Body of pancreas (tissue), 4 donors: ENCODE results near the gene GCDH. TPM values are rescaled to one million over a fixed set of nuclear protein-coding genes. Genes with fewer than 3 reads are reported as not detected.

Source experiments
- ATAC-seq: fragments of 150-250 bp; one replicate; pipeline ENCODE4 v1.9.1; 2016
- DNase-seq, 4 donors: peaks; one replicate each; pipeline ENCODE4 v3.0.0-alpha.2; 2019
- H3K27ac ChIP-seq, 4 donors: fragments of 200-600 bp; sonication (generic); 1 replicate in 3 of 4; 2 replicates in 1 of 4; pipeline versions ENCODE4 v1.5.1 to v1.6.1; 2016 to 2019; ENCODE audit warnings: mild to moderate bottlenecking in 1 of 4, mixed read lengths in 1 of 4, moderate library complexity in 1 of 4
- H3K27me3 ChIP-seq, 2 donors: fragments of 200-600 bp; sonication (generic); one replicate each; pipeline ENCODE4 v1.6.0; 2016; ENCODE audit warnings: mild to moderate bottlenecking in 1 of 2
- H3K36me3 ChIP-seq, 2 donors: fragments of 200-600 bp; sonication (generic); replicated peaks in 1 of 2; 2 replicates each; pipeline ENCODE4 v1.5.1; 2016; ENCODE audit warnings: low read depth in 2 of 2; ENCODE audit not compliant: insufficient read depth in 1 of 2
- H3K4me1 ChIP-seq: fragments of 200-600 bp; sonication (generic); one replicate; pipeline ENCODE4 v1.6.0; 2016
- H3K4me3 ChIP-seq, 2 donors: fragments of 200-600 bp; sonication (generic); 1 replicate in 1 of 2; 2 replicates in 1 of 2; pipeline ENCODE4 v1.5.1; 2016 to 2019
- H3K9me3 ChIP-seq, 3 donors: fragments of 200-600 bp; sonication (generic); 1 replicate in 2 of 3; 2 replicates in 1 of 3; pipeline ENCODE4 v1.5.1; 2016
- POLR2A ChIP-seq, 3 donors: fragments of 450-650 bp; IDR thresholded peaks; one replicate each; pipeline ENCODE4 v1.6.1; 2016; ENCODE audit warnings: antibody characterized with exemption in 3 of 3, mild to moderate bottlenecking in 2 of 3
- WGBS, 2 donors: methylation state at CpG; one replicate each; pipeline ENCODE4 v1.1.5; 2017; 5-methylcytosine and 5-hydroxymethylcytosine counted together
- intact Hi-C: fragments of 100-400 bp; cut with DNase I; formaldehyde crosslinking; loops from one replicate; pipeline ENCODE4 v1.15.1; 2023
- microRNA-seq, 2 donors: library from miRNA; unstranded; fragments of <30 nt; microRNA quantifications; one replicate each; pipeline ENCODE4, GENCODE V29; 2016; ENCODE audit warnings: borderline number of aligned reads in 2 of 2, borderline replicate concordance in 2 of 2
- small RNA-seq: library from RNA; depleted of rRNA; stranded (forward); fragments of <200 nt; gene quantifications from one replicate; pipeline ENCODE3, GENCODE V24; 2016
- total RNA-seq, 2 donors: library from RNA; depleted of rRNA; stranded (reverse); fragments of >200 nt; gene quantifications; one replicate each; pipeline ENCODE4 v1.1.0, GENCODE V29; 2016
- TF ChIP-seq, protein P1 (sequence below), 7 experiments: fragments of 450-650 bp in 4 of 7; fragments of 200-600 bp in 3 of 7; sonication (generic) in 3 of 7; IDR thresholded peaks; one replicate each; pipeline ENCODE4 v1.5.1; 2016 to 2019; ENCODE audit warnings: antibody characterized with exemption in 7 of 7

Gene GCDH
- total RNA-seq, 2 donors from 2014 or later, result 17.4 to 57.7 TPM

DNA sequence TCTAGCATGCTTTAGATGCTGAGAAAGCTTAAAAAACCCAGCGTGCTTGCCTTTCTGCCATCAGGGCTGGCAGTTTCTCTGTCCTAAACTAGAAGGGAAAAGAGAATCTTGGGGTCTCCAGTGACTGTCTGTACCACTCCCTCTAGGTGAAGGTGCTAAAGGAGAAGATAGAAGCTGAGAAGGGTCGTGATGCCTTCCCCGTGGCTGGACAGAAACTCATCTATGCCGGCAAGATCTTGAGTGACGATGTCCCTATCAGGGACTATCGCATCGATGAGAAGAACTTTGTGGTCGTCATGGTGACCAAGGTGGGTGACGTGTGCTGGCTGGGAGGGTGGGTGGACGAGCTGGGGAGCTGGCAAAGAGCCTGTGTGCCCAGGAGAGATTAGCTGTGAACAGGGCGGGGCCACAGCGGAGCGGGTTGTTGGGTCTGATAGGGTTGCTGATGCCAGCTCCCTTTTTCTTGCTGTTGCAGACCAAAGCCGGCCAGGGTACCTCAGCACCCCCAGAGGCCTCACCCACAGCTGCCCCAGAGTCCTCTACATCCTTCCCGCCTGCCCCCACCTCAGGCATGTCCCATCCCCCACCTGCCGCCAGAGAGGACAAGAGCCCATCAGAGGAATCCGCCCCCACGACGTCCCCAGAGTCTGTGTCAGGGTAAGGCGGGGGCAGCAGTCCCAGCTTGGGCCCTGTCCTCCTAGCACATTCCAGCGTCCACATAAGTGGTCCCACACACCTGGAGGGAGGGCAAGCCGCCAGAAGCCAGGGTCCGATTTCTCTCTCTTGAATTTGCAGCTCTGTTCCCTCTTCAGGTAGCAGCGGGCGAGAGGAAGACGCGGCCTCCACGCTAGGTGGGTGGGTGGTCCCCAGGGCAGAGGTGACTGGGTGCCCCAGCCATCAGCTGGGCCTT, 57.0 kb downstream of the GCDH start:
- TF ChIP-seq, protein P1, sequence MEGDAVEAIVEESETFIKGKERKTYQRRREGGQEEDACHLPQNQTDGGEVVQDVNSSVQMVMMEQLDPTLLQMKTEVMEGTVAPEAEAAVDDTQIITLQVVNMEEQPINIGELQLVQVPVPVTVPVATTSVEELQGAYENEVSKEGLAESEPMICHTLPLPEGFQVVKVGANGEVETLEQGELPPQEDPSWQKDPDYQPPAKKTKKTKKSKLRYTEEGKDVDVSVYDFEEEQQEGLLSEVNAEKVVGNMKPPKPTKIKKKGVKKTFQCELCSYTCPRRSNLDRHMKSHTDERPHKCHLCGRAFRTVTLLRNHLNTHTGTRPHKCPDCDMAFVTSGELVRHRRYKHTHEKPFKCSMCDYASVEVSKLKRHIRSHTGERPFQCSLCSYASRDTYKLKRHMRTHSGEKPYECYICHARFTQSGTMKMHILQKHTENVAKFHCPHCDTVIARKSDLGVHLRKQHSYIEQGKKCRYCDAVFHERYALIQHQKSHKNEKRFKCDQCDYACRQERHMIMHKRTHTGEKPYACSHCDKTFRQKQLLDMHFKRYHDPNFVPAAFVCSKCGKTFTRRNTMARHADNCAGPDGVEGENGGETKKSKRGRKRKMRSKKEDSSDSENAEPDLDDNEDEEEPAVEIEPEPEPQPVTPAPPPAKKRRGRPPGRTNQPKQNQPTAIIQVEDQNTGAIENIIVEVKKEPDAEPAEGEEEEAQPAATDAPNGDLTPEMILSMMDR (IDR thresholded peaks at IDR 0.05), result no peak
- TF ChIP-seq POLR2A (IDR thresholded peaks at IDR 0.05), result no peak
- peaks cover 8 to 36% of the 10 kb centered on the region in 2 donors for H3K36me3 ChIP-seq
- H3K9me3 ChIP-seq, result no peaks in the 10 kb centered on the region
- no peaks in the 10 kb centered on the region for H3K27me3 ChIP-seq
- H3K4me3 ChIP-seq, result no peak overlapping the region
- no peak overlapping the region for H3K27ac ChIP-seq
- no peak for DNase-seq
- peaks cover 38% of the 10 kb centered on the region for H3K4me1 ChIP-seq
- intact Hi-C loops, result no loop called here
- ATAC-seq, result no peak
- 66 to 75% methylated on average over 11 to 26 of the region's 28 CpGs for WGBS, 2 donors

DNA sequence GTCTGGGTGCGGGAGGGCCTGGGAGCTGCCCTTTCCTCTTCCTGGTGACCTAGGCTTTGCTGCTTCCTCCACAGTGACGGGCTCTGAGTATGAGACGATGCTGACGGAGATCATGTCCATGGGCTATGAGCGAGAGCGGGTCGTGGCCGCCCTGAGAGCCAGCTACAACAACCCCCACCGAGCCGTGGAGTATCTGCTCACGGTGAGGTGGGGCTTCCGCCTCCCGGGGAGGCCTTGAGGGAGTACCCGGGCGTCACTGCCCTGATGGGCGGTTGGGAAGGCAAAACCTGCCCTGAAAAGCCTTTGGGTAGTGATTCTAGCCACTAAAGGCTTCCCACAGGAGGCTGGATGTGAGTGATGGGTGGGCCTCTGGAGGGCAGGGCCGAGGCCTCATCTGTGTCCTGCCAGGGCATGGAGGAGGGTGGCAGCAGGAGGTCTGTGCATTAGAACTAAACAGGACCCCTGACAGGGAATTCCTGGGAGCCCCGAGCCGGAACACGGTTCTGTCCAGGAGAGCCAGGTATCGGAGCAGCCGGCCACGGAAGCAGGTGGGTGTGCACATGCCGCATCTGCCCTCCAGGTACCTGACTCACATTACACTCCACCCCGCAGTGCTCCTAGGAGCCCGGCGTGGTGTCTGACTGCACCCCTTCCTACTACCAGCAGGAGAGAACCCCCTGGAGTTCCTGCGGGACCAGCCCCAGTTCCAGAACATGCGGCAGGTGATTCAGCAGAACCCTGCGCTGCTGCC, 57.8 kb downstream of the GCDH start:
- Histone ChIP-seq H3K27me3 (no peaks in the 10 kb centered on the region), H3K36me3 (peaks cover 8 to 29% of the 10 kb centered on the region in 2 donors), H3K9me3 (no peaks in the 10 kb centered on the region), H3K4me1 (peaks cover 35% of the 10 kb centered on the region), H3K27ac (no peak overlapping the region), H3K4me3 (no peak overlapping the region)
- ATAC-seq (no peak), DNase-seq (no peak)
- TF ChIP-seq, protein P1 (IDR thresholded peaks at IDR 0.05), result no peak
- TF ChIP-seq POLR2A (IDR thresholded peaks at IDR 0.05), result no peak
- intact Hi-C loops, result no loop called here
- 92 to 100% methylated on average over 5 to 30 of the region's 30 CpGs for WGBS, 2 donors

Small RNA genes lying within 50 kb of the gene (microRNA-seq; reads per million reads assigned to microRNA genes)
- 0 reads per million in 2 donors for gene MIR5695
- 1.4 to 2.7 reads per million in 2 donors for gene MIR6515
- gene MIR6794, result 0 reads per million in 2 donors

Small RNA genes lying within 50 kb of the gene (small RNA-seq; reads per million reads assigned to genes)
- not detected for gene MIR5695
- gene MIR6515, result not detected
- gene MIR6794, result not detected

Other genes with a start within 250 kb of the GCDH start
- gene MAN2B1, start 224.4 kb upstream of the GCDH start, total RNA-seq, result 10 to 100 TPM; 30.0 to 48.0 TPM
- gene WDR83, start 224.4 kb upstream of the GCDH start, total RNA-seq, result 10 to 100 TPM; 12.5 to 37.2 TPM
- 100 to 1,000 TPM in 1 of 2 donors, 10 to 100 TPM in 1; 55.8 to 136 TPM for gene DHPS, start 209.3 kb upstream of the GCDH start, total RNA-seq
- gene GNG14, start 203.2 kb upstream of the GCDH start, total RNA-seq, result not detected
- 1 to 10 TPM; 3.9 to 4.0 TPM for gene FBXW9, start 194.5 kb upstream of the GCDH start, total RNA-seq
- 10 to 100 TPM; 15.0 to 35.6 TPM for gene TNPO2, start 167.2 kb upstream of the GCDH start, total RNA-seq
- gene TRIR, start 156.5 kb upstream of the GCDH start, total RNA-seq, result 100 to 1,000 TPM; 187 to 282 TPM
- 10 to 100 TPM; 13.2 to 22.8 TPM for gene GET3, start 153.7 kb upstream of the GCDH start, total RNA-seq
- not detected for gene BEST2, start 139.4 kb upstream of the GCDH start, total RNA-seq
- 100 to 1,000 TPM; 114 to 354 TPM for gene HOOK2, start 115.6 kb upstream of the GCDH start, total RNA-seq
- gene JUNB, start 99.7 kb upstream of the GCDH start, total RNA-seq, result 100 to 1,000 TPM; 219 to 485 TPM
- 100 to 1,000 TPM; 105 to 146 TPM for gene PRDX2, start 89.4 kb upstream of the GCDH start, total RNA-seq
- gene THSD8, start 89.1 kb upstream of the GCDH start, total RNA-seq, result not detected
- gene RNASEH2A, start 84.6 kb upstream of the GCDH start, total RNA-seq, result 1 to 10 TPM; 1.3 to 6.5 TPM
- under 1 TPM in 1 of 2 donors, not detected in 1; 0.52 TPM for gene RTBDN, start 56.6 kb upstream of the GCDH start, total RNA-seq
- under 1 TPM in 1 of 2 donors, not detected in 1; 0.26 TPM for gene MAST1, start 52.6 kb upstream of the GCDH start, total RNA-seq
- 10 to 100 TPM in 1 of 2 donors, 1 to 10 TPM in 1; 6.9 to 28.3 TPM for gene DNASE2, start 9.7 kb upstream of the GCDH start, total RNA-seq
- not detected for gene KLF1, start 4.0 kb upstream of the GCDH start, total RNA-seq
- not detected for gene SYCE2, start 28.1 kb downstream of the GCDH start, total RNA-seq
- 10 to 100 TPM; 25.9 to 35.6 TPM for gene FARSA, start 42.6 kb downstream of the GCDH start, total RNA-seq
- 100 to 1,000 TPM; 298 to 388 TPM for gene CALR, start 47.4 kb downstream of the GCDH start, total RNA-seq
- 10 to 100 TPM; 53.7 to 94.6 TPM for gene RAD23A, start 54.7 kb downstream of the GCDH start, total RNA-seq
- gene GADD45GIP1, start 66.1 kb downstream of the GCDH start, total RNA-seq, result 10 to 100 TPM; 31.3 to 42.0 TPM
- gene DAND5, start 78.4 kb downstream of the GCDH start, total RNA-seq, result not detected
- 10 to 100 TPM; 16.9 to 26.7 TPM for gene NFIX, start 104.3 kb downstream of the GCDH start, total RNA-seq
- 1 to 10 TPM; 3.4 to 6.9 TPM for gene LYL1, start 211.7 kb downstream of the GCDH start, total RNA-seq
- gene TRMT1, start 225.6 kb downstream of the GCDH start, total RNA-seq, result 10 to 100 TPM; 21.5 to 36.3 TPM
- gene NACC1, start 227.1 kb downstream of the GCDH start, total RNA-seq, result 10 to 100 TPM in 1 of 2 donors, 1 to 10 TPM in 1; 6.0 to 15.5 TPM